HEK293 (cell line): ENCODE results near the gene SELENOK.
A peak's percentile ranks its signal among the peaks of the same experiment; 100 is the strongest.

Source experiments
- CTCF ChIA-PET: fragments of 350-600 bp; formaldehyde crosslinking; extraction: SDS; loops from one replicate; lab custom pipeline; 2021; ENCODE audit warnings: antibody characterized with exemption; lab: Yijun Ruan, JAX
- POLR2A ChIA-PET: fragments of 300-600 bp; formaldehyde crosslinking; extraction: SDS; loops from one replicate; lab custom pipeline; 2020; ENCODE audit warnings: antibody characterized with exemption, inconsistent platforms; lab: Yijun Ruan, JAX
- H3K27ac ChIP-seq: fragments of 200-500 bp; sonication (Bioruptor generic); 2 replicates; pipeline ENCODE4 v1.5.1; 2014; ENCODE audit warnings: low read depth, low read length, control low read depth, inconsistent platforms; ENCODE audit errors: extremely low read depth
- H3K36me3 ChIP-seq, 2 experiments: fragments of 200-500 bp in 1 of 2; sonication (Bioruptor generic) in 1 of 2; 1 replicate in 1 of 2; 2 replicates in 1 of 2; pipeline ENCODE4 v1.5.1; 2014 to 2017; ENCODE audit warnings: inconsistent platforms in 2 of 2, low read length in 2 of 2; ENCODE audit not compliant: control insufficient read depth in 2 of 2, insufficient read depth in 1 of 2
- H3K4me1 ChIP-seq: fragments of 200-500 bp; sonication (Bioruptor generic); 2 replicates; pipeline ENCODE4 v1.5.1; 2014; ENCODE audit warnings: mild to moderate bottlenecking, low read length, inconsistent platforms; ENCODE audit not compliant: control insufficient read depth, insufficient read depth
- H3K4me3 ChIP-seq: 2 replicates; pipeline ENCODE4 v1.5.1; 2011; ENCODE audit warnings: low read depth, mild to moderate bottlenecking, control low read depth, low read length, moderate library complexity
- H3K9me3 ChIP-seq: fragments of 200-500 bp; sonication (Bioruptor generic); 2 replicates; pipeline ENCODE4 v1.5.1; 2014; ENCODE audit warnings: low read depth, low read length, inconsistent platforms; ENCODE audit not compliant: control insufficient read depth, insufficient read depth
- BCL11B ChIP-seq: fragments of 450-650 bp; formaldehyde crosslinking; IDR thresholded peaks from 2 replicates; pipeline ENCODE4 v1.5.1; 2016; ENCODE audit warnings: low read depth, missing biosample characterization, missing genetic modification characterization
- GLIS1 ChIP-seq: fragments of 450-650 bp; formaldehyde crosslinking; IDR thresholded peaks from 2 replicates; pipeline ENCODE4 v1.5.1; 2016; ENCODE audit warnings: missing biosample characterization, missing genetic modification characterization
- IKZF3 ChIP-seq: fragments of 450-650 bp; IDR thresholded peaks from 2 replicates; pipeline ENCODE4 v1.5.0; 2018; ENCODE audit warnings: missing biosample characterization, mild to moderate bottlenecking, missing genetic modification characterization, moderate library complexity
- MZF1 ChIP-seq: fragments of 450-650 bp; formaldehyde crosslinking; IDR thresholded peaks from 2 replicates; pipeline ENCODE4 v1.5.1; 2017; ENCODE audit warnings: missing biosample characterization, missing genetic modification characterization, borderline replicate concordance
- PRDM10 ChIP-seq: fragments of 450-650 bp; formaldehyde crosslinking; IDR thresholded peaks from 2 replicates; pipeline ENCODE4 v1.5.1; 2016; ENCODE audit warnings: missing biosample characterization, missing genetic modification characterization
- TRIM28 ChIP-seq: IDR thresholded peaks from 2 replicates; pipeline ENCODE4 v1.6.1; 2011; ENCODE audit warnings: low read length, control low read depth, borderline replicate concordance
- ZBTB17 ChIP-seq: fragments of 450-650 bp; formaldehyde crosslinking; IDR thresholded peaks from 2 replicates; pipeline ENCODE4 v1.5.1; 2016; ENCODE audit warnings: missing biosample characterization, missing genetic modification characterization
- ZBTB20 ChIP-seq: fragments of 450-650 bp; formaldehyde crosslinking; IDR thresholded peaks from 2 replicates; pipeline ENCODE4 v1.5.1; 2016; ENCODE audit warnings: missing biosample characterization, missing genetic modification characterization
- ZIC2 ChIP-seq: fragments of 450-650 bp; formaldehyde crosslinking; IDR thresholded peaks from 2 replicates; pipeline ENCODE4 v1.5.1; 2016; ENCODE audit warnings: missing biosample characterization, missing genetic modification characterization
- ZNF174 ChIP-seq: fragments of 450-650 bp; formaldehyde crosslinking; IDR thresholded peaks from 2 replicates; pipeline ENCODE4 v1.5.0; 2017; ENCODE audit warnings: missing biosample characterization, mild to moderate bottlenecking, missing genetic modification characterization
- ZNF175 ChIP-seq: fragments of 450-650 bp; formaldehyde crosslinking; IDR thresholded peaks from 2 replicates; pipeline ENCODE4 v1.5.1; 2016; ENCODE audit warnings: missing biosample characterization, missing genetic modification characterization
- ZNF18 ChIP-seq: fragments of 450-650 bp; formaldehyde crosslinking; IDR thresholded peaks from 2 replicates; pipeline ENCODE4 v1.5.1; 2016; ENCODE audit warnings: missing biosample characterization, missing genetic modification characterization
- ZNF223 ChIP-seq: fragments of 450-650 bp; formaldehyde crosslinking; IDR thresholded peaks from 2 replicates; pipeline ENCODE4 v1.5.1; 2016; ENCODE audit warnings: missing biosample characterization, missing genetic modification characterization
- ZNF514 ChIP-seq: fragments of 450-650 bp; formaldehyde crosslinking; IDR thresholded peaks from 2 replicates; pipeline ENCODE4 v1.5.1; 2016; ENCODE audit warnings: missing biosample characterization, missing genetic modification characterization
- ZNF518A ChIP-seq: fragments of 450-650 bp; formaldehyde crosslinking; conservative IDR thresholded peaks from 2 replicates; pipeline ENCODE4 v1.5.1; 2016; ENCODE audit warnings: low read depth, missing biosample characterization, missing genetic modification characterization
- ZNF768 ChIP-seq: fragments of 450-650 bp; formaldehyde crosslinking; IDR thresholded peaks from 2 replicates; pipeline ENCODE4 v1.5.1; 2018; ENCODE audit warnings: missing biosample characterization, mild to moderate bottlenecking, missing genetic modification characterization
- ZSCAN5A ChIP-seq: fragments of 450-650 bp; formaldehyde crosslinking; IDR thresholded peaks from 2 replicates; pipeline ENCODE4 v1.5.1; 2016; ENCODE audit warnings: missing biosample characterization, missing genetic modification characterization

The SELENOK gene

GRCh38 chr3:53843195-53844177 lies 48.2 kb downstream of the SELENOK start (continued):
- peak; percentile 39 for TF ChIP-seq GLIS1 (tag by site-specific recombination)
- TF ChIP-seq, all 188 proteins: peak for 2

GRCh38 chr3:53842436-53843194 lies 49.0 kb downstream of the SELENOK start:
- Histone ChIP-seq H3K4me3 (no peak overlapping the region), H3K4me1 (no peaks in the 10 kb centered on the region), H3K27ac (no peak overlapping the region), H3K36me3 (peaks cover 0 to 19% of the 10 kb centered on the region in 2 experiments; a peak in 1 of 3 replicates), H3K9me3 (no peaks in the 10 kb centered on the region)
- no peak for TF ChIP-seq ZNF174 (tag by site-specific recombination)
- TF ChIP-seq IKZF3 (tag by site-specific recombination) = no peak
- no peak for TF ChIP-seq ZNF518A (tag by site-specific recombination)
- TF ChIP-seq ZNF18 (tag by site-specific recombination) = no peak
- TF ChIP-seq TRIM28 = no peak
- TF ChIP-seq ZNF223 (tag by site-specific recombination) = no peak
- no peak for TF ChIP-seq ZBTB17
- TF ChIP-seq BCL11B (tag by site-specific recombination) = no peak
- no peak for TF ChIP-seq MZF1 (tag by site-specific recombination)
- TF ChIP-seq ZNF175 (tag by site-specific recombination) = no peak
- TF ChIP-seq ZIC2 = peak; percentile 62
- TF ChIP-seq ZBTB20 (tag by site-specific recombination) = peak; percentile 41; the same call in 1 of the 2 replicates
- TF ChIP-seq ZSCAN5A = no peak
- no peak for TF ChIP-seq ZNF514 (tag by site-specific recombination)
- no peak for TF ChIP-seq ZNF768 (tag by site-specific recombination)
- peak; percentile 75 for TF ChIP-seq PRDM10 (tag by site-specific recombination)
- ChIA-PET POLR2A (no interaction called here), CTCF (no interaction called here)
